Activated CD4-positive, alpha-beta T cell treated with anti-CD3 and anti-CD28 coated beads, Interleukin-2, amount 50 U/mL, for 4 hours (primary cell): Measurements from ENCODE around the gene ZNF521.

Source experiments
- DNase-seq, 2 experiments: peaks; one replicate each; pipeline ENCODE4 v3.0.0-alpha.2; 2020

The ZNF521 gene

GRCh38 chr18:25222648-25223047, 129.3 kb downstream of the ZNF521 start:
- DNase-seq, result no peak

GRCh38 chr18:25210622-25211021, 141.3 kb downstream of the ZNF521 start:
- DNase-seq, result no peak

- DNase-seq, result no peak
These were observed 159.9 kb downstream of the ZNF521 start for GRCh38 chr18:25192065-25192464.

GRCh38 chr18:25190472-25190871, 161.5 kb downstream of the ZNF521 start:
- DNase-seq, result no peak

GRCh38 chr18:25189391-25190185, 162.4 kb downstream of the ZNF521 start:
- no peak for DNase-seq

GRCh38 chr18:25187521-25188192, 164.3 kb downstream of the ZNF521 start:
- DNase-seq, result no peak

GRCh38 chr18:25186871-25187270, 165.1 kb downstream of the ZNF521 start:
- no peak for DNase-seq

- no peak for DNase-seq
These were observed 170.0 kb downstream of the ZNF521 start for GRCh38 chr18:25181993-25182392.

GRCh38 chr18:25181581-25181980, 170.4 kb downstream of the ZNF521 start:
- no peak for DNase-seq

GRCh38 chr18:25180973-25181548, 170.9 kb downstream of the ZNF521 start:
- no peak for DNase-seq

- DNase-seq, result no peak
These were observed 174.3 kb downstream of the ZNF521 start for GRCh38 chr18:25177631-25178030.

GRCh38 chr18:25176518-25177042, 175.4 kb downstream of the ZNF521 start:
- no peak for DNase-seq

- no peak for DNase-seq
These were observed 176.1 kb downstream of the ZNF521 start for GRCh38 chr18:25175558-25176517.

GRCh38 chr18:25174324-25174723, 177.6 kb downstream of the ZNF521 start:
- no peak for DNase-seq

- no peak for DNase-seq
These were observed 180.6 kb downstream of the ZNF521 start for GRCh38 chr18:25171334-25171733.

- DNase-seq, result no peak
These were observed 181.6 kb downstream of the ZNF521 start for GRCh38 chr18:25170402-25170801.

- no peak for DNase-seq
These were observed 182.3 kb downstream of the ZNF521 start for GRCh38 chr18:25169701-25170100.

GRCh38 chr18:25167612-25168410, 184.2 kb downstream of the ZNF521 start:
- DNase-seq, result no peak

- no peak for DNase-seq
These were observed 185.9 kb downstream of the ZNF521 start for GRCh38 chr18:25166113-25166512.

GRCh38 chr18:25164848-25165811, 186.8 kb downstream of the ZNF521 start:
- no peak for DNase-seq
